Parathyroid adenoma (tissue), 2 donors: ENCODE results near the gene PTPRQ.

Experiments used
- H2AFZ ChIP-seq: fragments of 300-600 bp; sonication (generic); one replicate; pipeline ENCODE4 v1.7.0; 2017; ENCODE audit warnings: antibody characterized with exemption, mild to moderate bottlenecking
- H3K27ac ChIP-seq: fragments of 300-600 bp; sonication (generic); one replicate; pipeline ENCODE4 v1.7.0; 2017
- H3K27me3 ChIP-seq: fragments of 300-600 bp; sonication (generic); one replicate; pipeline ENCODE4 v1.7.0; 2017; ENCODE audit warnings: low read length; ENCODE audit not compliant: control insufficient read depth, insufficient read depth
- H3K36me3 ChIP-seq: fragments of 300-600 bp; sonication (generic); one replicate; pipeline ENCODE4 v1.7.0; 2017; ENCODE audit warnings: low read length; ENCODE audit not compliant: control insufficient read depth, insufficient read depth
- H3K4me1 ChIP-seq: fragments of 300-600 bp; sonication (generic); one replicate; pipeline ENCODE4 v1.7.0; 2017; ENCODE audit warnings: control low read depth
- H3K4me2 ChIP-seq: fragments of 300-600 bp; sonication (generic); one replicate; pipeline ENCODE4 v1.7.0; 2017; ENCODE audit warnings: low read length
- H3K4me3 ChIP-seq: fragments of 300-600 bp; sonication (generic); one replicate; pipeline ENCODE4 v1.7.0; 2017; ENCODE audit warnings: low read depth, low read length
- H3K79me2 ChIP-seq: fragments of 300-600 bp; sonication (generic); one replicate; pipeline ENCODE4 v1.7.0; 2017; ENCODE audit warnings: control low read depth
- H3K9ac ChIP-seq: fragments of 300-600 bp; sonication (generic); one replicate; pipeline ENCODE4 v1.7.0; 2017; ENCODE audit warnings: mild to moderate bottlenecking
- H3K9me3 ChIP-seq: fragments of 300-600 bp; sonication (generic); one replicate; pipeline ENCODE4 v1.7.0; 2017; ENCODE audit warnings: low read length; ENCODE audit not compliant: control insufficient read depth
- TF ChIP-seq, protein P1 (sequence below): fragments of 300-600 bp; sonication (generic); IDR thresholded peaks from one replicate; pipeline ENCODE4 v1.7.0; 2017; ENCODE audit warnings: antibody characterized with exemption, mild to moderate bottlenecking
- donor health status: primary hyperparathyroidism.

The PTPRQ gene

DNA sequence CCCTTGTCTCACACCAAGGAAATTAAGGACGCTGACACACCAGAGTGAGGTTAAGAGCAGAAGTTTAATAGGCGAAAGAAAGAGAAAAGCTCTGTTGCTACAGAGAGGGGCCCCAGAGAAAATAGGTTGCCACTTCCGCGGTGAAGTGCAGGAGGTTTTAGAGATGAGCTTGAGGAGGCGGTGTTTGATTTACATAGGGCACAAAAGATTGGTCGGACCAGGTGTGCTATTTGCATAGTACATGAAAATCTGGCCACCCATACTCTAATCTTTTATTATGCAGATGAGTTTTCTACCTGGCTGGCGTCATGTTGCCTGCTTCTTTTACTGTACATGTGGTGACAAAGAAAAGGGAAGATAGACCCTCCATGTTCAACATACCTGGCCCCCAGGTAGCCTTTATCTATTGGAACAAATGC, 240.1 kb downstream of the PTPRQ start:
- Histone ChIP-seq H3K27ac (no peak overlapping the region), H3K79me2 (no peaks in the 10 kb centered on the region), H3K4me3 (no peak overlapping the region), H3K36me3 (no peaks in the 10 kb centered on the region), H3K27me3 (no peaks in the 10 kb centered on the region), H3K4me2 (no peak overlapping the region), H3K4me1 (no peaks in the 10 kb centered on the region), H3K9ac (no peak overlapping the region), H2AFZ (no peak overlapping the region), H3K9me3 (no peaks in the 10 kb centered on the region)
- TF ChIP-seq, protein P1, sequence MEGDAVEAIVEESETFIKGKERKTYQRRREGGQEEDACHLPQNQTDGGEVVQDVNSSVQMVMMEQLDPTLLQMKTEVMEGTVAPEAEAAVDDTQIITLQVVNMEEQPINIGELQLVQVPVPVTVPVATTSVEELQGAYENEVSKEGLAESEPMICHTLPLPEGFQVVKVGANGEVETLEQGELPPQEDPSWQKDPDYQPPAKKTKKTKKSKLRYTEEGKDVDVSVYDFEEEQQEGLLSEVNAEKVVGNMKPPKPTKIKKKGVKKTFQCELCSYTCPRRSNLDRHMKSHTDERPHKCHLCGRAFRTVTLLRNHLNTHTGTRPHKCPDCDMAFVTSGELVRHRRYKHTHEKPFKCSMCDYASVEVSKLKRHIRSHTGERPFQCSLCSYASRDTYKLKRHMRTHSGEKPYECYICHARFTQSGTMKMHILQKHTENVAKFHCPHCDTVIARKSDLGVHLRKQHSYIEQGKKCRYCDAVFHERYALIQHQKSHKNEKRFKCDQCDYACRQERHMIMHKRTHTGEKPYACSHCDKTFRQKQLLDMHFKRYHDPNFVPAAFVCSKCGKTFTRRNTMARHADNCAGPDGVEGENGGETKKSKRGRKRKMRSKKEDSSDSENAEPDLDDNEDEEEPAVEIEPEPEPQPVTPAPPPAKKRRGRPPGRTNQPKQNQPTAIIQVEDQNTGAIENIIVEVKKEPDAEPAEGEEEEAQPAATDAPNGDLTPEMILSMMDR, result no peak

DNA sequence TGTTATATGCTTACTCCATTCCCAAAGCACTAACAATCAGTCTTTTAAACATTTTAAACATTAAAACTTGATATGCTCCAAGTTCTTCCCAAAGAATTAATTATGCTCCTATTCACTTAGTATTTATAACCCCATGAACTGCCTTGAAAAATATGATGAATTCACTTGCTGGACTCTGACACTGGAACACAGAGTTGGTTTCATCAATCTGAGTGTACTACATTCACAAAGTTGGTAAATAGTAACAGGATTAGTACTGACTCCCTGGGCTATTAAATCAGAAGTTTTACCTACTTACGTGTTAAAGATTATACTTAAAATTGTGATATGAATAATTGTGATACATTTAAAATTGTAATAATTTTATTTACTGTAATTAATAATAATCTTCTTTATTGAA, 246.1 kb downstream of the PTPRQ start:
- H3K4me1 ChIP-seq, result no peaks in the 10 kb centered on the region
- H3K9ac ChIP-seq, result no peak overlapping the region
- H3K9me3 ChIP-seq, result no peaks in the 10 kb centered on the region
- H3K27me3 ChIP-seq, result no peaks in the 10 kb centered on the region
- H3K27ac ChIP-seq, result no peak overlapping the region
- no peaks in the 10 kb centered on the region for H3K36me3 ChIP-seq
- no peak overlapping the region for H3K4me2 ChIP-seq
- no peak overlapping the region for H3K4me3 ChIP-seq
- TF ChIP-seq, protein P1, result no peak
- H3K79me2 ChIP-seq, result no peaks in the 10 kb centered on the region
- no peak overlapping the region for H2AFZ ChIP-seq

DNA sequence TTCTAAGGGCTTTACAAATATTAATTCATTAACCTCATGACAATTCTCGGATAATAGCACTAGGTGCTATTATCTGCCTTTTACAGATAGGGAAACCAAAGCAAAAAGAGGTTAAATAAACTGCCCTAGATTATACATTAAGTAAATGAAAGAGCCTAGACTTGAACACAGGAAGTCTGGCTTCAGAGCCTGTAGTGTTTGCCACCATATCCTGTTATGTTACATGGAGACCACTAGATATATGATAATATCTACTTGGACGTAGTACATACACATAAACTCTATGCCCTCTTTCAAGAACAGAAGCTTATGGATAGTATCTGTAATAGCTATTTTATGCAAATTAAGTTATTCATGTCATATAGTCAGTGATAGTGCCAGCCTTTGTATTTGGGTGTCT, 246.5 kb downstream of the PTPRQ start:
- no peaks in the 10 kb centered on the region for H3K79me2 ChIP-seq
- H3K27ac ChIP-seq, result no peak overlapping the region
- H3K4me2 ChIP-seq, result no peak overlapping the region
- H2AFZ ChIP-seq, result no peak overlapping the region
- H3K9ac ChIP-seq, result no peak overlapping the region
- H3K36me3 ChIP-seq, result no peaks in the 10 kb centered on the region
- no peak overlapping the region for H3K4me3 ChIP-seq
- no peaks in the 10 kb centered on the region for H3K9me3 ChIP-seq
- TF ChIP-seq, protein P1, result no peak
- H3K4me1 ChIP-seq, result no peaks in the 10 kb centered on the region
- no peaks in the 10 kb centered on the region for H3K27me3 ChIP-seq

DNA sequence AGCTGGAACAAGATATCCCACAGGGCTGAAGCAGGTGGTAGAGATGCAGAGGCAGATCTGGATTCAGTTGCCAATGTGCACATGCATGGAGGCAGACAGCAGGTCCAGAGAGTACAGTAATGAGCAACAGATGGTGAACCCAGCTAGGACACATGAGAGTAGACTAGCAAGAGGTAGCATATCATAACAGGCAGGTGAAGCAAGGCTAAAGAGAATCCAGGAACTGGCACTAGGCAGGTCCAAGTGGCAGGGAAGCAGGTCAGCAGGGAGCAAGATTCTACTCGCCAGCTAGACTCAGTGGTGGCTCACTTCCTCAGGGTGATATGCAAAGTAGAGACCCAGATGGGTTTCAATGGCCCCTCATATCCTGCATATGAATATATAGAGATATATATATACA, 248.1 kb downstream of the PTPRQ start:
- Histone ChIP-seq H3K27me3 (no peaks in the 10 kb centered on the region), H3K27ac (no peak overlapping the region), H3K36me3 (no peaks in the 10 kb centered on the region), H3K4me3 (no peak overlapping the region), H2AFZ (no peak overlapping the region), H3K9ac (no peak overlapping the region), H3K9me3 (no peaks in the 10 kb centered on the region), H3K4me1 (no peaks in the 10 kb centered on the region), H3K4me2 (no peak overlapping the region), H3K79me2 (no peaks in the 10 kb centered on the region)
- TF ChIP-seq, protein P1, result no peak

DNA sequence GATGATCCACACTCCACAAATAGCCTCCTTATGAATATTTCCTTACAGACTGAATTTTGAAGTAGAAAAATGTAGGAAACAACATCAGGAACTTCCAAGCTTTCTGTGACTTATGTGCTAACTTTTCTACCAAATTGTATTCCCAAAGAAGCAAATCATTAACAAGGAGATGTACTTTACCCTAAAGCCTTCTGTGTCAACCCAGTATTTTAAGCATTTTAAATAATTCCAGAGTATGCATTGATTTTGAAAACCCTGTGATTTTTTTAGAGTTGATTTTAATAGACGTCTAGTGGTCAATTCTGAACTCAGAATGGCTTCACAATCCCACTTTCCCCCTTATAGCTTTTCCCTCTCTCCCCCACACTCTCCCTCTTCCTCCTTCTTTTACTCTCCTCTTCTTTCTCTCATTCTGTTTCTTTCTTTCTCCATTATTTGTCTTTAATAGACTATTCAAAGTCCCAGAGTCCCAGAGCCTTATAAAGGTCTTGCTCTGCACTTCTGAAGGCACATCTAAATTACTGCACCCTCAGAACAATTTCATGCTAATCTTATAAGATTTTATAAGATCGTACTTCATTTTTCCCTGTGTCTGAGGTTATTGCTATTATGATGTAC, 253.3 kb downstream of the PTPRQ start:
- TF ChIP-seq, protein P1, result no peak
- H3K36me3 ChIP-seq, result no peaks in the 10 kb centered on the region
- H3K4me2 ChIP-seq, result no peak overlapping the region
- no peaks in the 10 kb centered on the region for H3K79me2 ChIP-seq
- H3K27ac ChIP-seq, result no peak overlapping the region
- H2AFZ ChIP-seq, result no peak overlapping the region
- H3K4me1 ChIP-seq, result no peaks in the 10 kb centered on the region
- H3K27me3 ChIP-seq, result no peaks in the 10 kb centered on the region
- no peaks in the 10 kb centered on the region for H3K9me3 ChIP-seq
- no peak overlapping the region for H3K9ac ChIP-seq
- H3K4me3 ChIP-seq, result no peak overlapping the region
